ENCODE results near the gene MAFG. TPM values are rescaled to one million over a fixed set of nuclear protein-coding genes. Genes with fewer than 3 reads are reported as not detected.

The MAFG gene
- polyA plus RNA-seq, 1 donor (not counting 4 experiments of a cell fraction or from before 2014, with no cell fraction given), result 8.3 TPM

DNA sequence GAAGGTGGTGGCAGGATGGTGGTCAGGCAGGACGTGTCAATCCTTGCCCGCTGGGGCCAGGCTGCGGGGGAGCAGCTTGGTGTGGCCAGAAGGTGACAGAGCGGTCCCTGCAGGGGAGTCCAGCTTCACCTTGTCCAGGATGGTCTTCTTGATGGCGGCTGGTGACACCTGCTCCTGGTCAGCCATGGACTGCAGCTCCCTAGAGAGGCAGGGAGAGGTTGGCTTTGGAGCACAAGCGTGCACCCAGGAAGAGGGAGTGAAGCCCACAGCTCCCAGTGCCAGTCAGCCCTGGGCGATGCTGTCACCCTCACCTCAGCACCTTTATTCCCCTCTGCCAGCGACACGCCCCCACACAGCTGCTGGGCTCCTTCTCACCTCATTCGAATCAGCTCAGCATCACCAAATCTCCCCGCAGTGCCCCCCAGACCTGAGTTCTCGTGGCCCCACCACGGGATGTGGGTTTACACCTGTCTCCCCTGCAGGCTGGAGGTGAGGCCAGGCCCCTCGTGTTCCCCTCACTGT is 5.7 kb upstream of the MAFG start:
- no peaks in the 10 kb centered on the region for H3K9me1 ChIP-seq (ENCODE audit: control insufficient read depth, extremely low read depth, insufficient read depth, low read length)
- H3K4me3 ChIP-seq (ENCODE audit: control insufficient read depth in 2 of 3, extremely low read depth in 1 of 3, insufficient read depth in 2 of 3, low read depth in 1 of 3, low read length in 3 of 3), result no peak overlapping the region
- H3K27ac ChIP-seq (ENCODE audit: control insufficient read depth, insufficient read depth, low read length), result no peak overlapping the region
- peaks cover 10% of the 10 kb centered on the region for H3K4me1 ChIP-seq (ENCODE audit: control insufficient read depth, extremely low read depth, insufficient read depth, low read length)
- DNase-seq (ENCODE audit: low read depth, low spot score) (no peak), FAIRE-seq (no peak)
- no peaks in the 10 kb centered on the region for H4K20me1 ChIP-seq (ENCODE audit: control insufficient read depth, extremely low read depth, insufficient read depth, low read length)
- H3K36me3 ChIP-seq (ENCODE audit: control insufficient read depth in 2 of 2, extremely low read depth in 1 of 2, insufficient read depth in 2 of 2, low read length in 2 of 2), result peaks cover 0 to 2% of the 10 kb centered on the region in 2 experiments
- H3K9me3 ChIP-seq (ENCODE audit: control insufficient read depth, low read depth, low read length), result no peaks in the 10 kb centered on the region
- H3K9ac ChIP-seq (ENCODE audit: control insufficient read depth, extremely low read depth, insufficient read depth, low read length), result no peak overlapping the region
- TF ChIP-seq, protein P1, sequence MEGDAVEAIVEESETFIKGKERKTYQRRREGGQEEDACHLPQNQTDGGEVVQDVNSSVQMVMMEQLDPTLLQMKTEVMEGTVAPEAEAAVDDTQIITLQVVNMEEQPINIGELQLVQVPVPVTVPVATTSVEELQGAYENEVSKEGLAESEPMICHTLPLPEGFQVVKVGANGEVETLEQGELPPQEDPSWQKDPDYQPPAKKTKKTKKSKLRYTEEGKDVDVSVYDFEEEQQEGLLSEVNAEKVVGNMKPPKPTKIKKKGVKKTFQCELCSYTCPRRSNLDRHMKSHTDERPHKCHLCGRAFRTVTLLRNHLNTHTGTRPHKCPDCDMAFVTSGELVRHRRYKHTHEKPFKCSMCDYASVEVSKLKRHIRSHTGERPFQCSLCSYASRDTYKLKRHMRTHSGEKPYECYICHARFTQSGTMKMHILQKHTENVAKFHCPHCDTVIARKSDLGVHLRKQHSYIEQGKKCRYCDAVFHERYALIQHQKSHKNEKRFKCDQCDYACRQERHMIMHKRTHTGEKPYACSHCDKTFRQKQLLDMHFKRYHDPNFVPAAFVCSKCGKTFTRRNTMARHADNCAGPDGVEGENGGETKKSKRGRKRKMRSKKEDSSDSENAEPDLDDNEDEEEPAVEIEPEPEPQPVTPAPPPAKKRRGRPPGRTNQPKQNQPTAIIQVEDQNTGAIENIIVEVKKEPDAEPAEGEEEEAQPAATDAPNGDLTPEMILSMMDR (optimal IDR thresholded peaks at IDR 0.05 in 1 of 3, IDR thresholded peaks at IDR 0.05 in 1 of 3, conservative IDR thresholded peaks at IDR 0.05 in 1 of 3; ENCODE audit: extremely low read depth in 1 of 3, insufficient read depth in 2 of 3, low read length in 3 of 3), result no peak
- TF ChIP-seq EZH2 (IDR thresholded peaks at IDR 0.05; ENCODE audit: low read length), result no peak
- no peak overlapping the region for H3K4me2 ChIP-seq (ENCODE audit: control insufficient read depth, extremely low read depth, insufficient read depth, low read depth, low read length)
- dilution Hi-C loops (cut with MboI; ENCODE audit: extremely low pct_ligation_motif_present, low sequenced_read_pairs), result no loop called here
- no peaks in the 10 kb centered on the region for H3K27me3 ChIP-seq (ENCODE audit: control insufficient read depth, extremely low read depth, insufficient read depth, low read length)
- H3K79me2 ChIP-seq (ENCODE audit: control insufficient read depth, insufficient read depth, low read length), result no peaks in the 10 kb centered on the region
- H2AFZ ChIP-seq (ENCODE audit: control insufficient read depth, low read length), result no peak overlapping the region

DNA sequence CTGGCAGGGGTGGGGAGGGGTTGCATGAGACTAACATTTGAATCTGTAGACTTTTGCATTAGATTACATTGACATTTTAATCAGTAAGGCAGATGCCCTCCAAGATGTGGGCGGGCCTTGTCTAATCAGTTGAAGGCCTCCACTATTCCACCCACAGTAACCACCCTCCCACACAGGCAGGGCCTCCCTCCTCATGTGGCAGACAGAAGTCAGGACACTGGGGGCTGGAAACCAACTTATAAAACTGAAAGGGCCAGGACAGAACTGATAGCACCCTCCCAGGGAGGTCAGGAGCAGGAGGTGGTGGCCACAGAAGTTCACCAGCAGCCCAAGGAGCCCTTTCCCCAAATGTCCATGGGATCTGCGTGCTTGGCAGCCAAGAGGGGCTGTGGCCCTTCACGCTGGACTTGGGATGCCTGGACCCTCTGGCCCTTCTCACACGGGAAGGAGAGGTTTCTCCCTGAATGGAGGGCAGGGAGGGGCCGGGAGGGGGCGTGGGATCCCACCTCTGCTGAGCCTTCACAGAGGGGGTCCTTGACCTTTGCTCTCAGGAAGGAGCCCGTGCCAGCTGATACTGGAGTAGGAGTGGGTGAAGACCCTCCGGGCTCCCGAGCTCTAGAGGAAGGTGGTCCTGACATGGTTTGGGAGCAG is 4.9 kb upstream of the MAFG start:
- Histone ChIP-seq H3K9me1 (ENCODE audit: control insufficient read depth, extremely low read depth, insufficient read depth, low read length) (no peaks in the 10 kb centered on the region), H2AFZ (ENCODE audit: control insufficient read depth, low read length) (no peak overlapping the region), H3K79me2 (ENCODE audit: control insufficient read depth, insufficient read depth, low read length) (no peaks in the 10 kb centered on the region), H4K20me1 (ENCODE audit: control insufficient read depth, extremely low read depth, insufficient read depth, low read length) (no peaks in the 10 kb centered on the region), H3K9me3 (ENCODE audit: control insufficient read depth, low read depth, low read length) (no peaks in the 10 kb centered on the region), H3K27ac (ENCODE audit: control insufficient read depth, insufficient read depth, low read length) (no peak overlapping the region), H3K4me3 (ENCODE audit: control insufficient read depth in 2 of 3, extremely low read depth in 1 of 3, insufficient read depth in 2 of 3, low read depth in 1 of 3, low read length in 3 of 3) (no peak overlapping the region), H3K27me3 (ENCODE audit: control insufficient read depth, extremely low read depth, insufficient read depth, low read length) (no peaks in the 10 kb centered on the region), H3K4me2 (ENCODE audit: control insufficient read depth, extremely low read depth, insufficient read depth, low read depth, low read length) (no peak overlapping the region), H3K9ac (ENCODE audit: control insufficient read depth, extremely low read depth, insufficient read depth, low read length) (no peak overlapping the region), H3K36me3 (ENCODE audit: control insufficient read depth in 2 of 2, extremely low read depth in 1 of 2, insufficient read depth in 2 of 2, low read length in 2 of 2) (peaks cover 0 to 2% of the 10 kb centered on the region in 2 experiments), H3K4me1 (ENCODE audit: control insufficient read depth, extremely low read depth, insufficient read depth, low read length) (peaks cover 13% of the 10 kb centered on the region)
- FAIRE-seq (no peak), DNase-seq (ENCODE audit: low read depth, low spot score) (no peak)
- dilution Hi-C loops (cut with MboI; ENCODE audit: extremely low pct_ligation_motif_present, low sequenced_read_pairs), result no loop called here
- TF ChIP-seq, protein P1 (optimal IDR thresholded peaks at IDR 0.05 in 1 of 3, IDR thresholded peaks at IDR 0.05 in 1 of 3, conservative IDR thresholded peaks at IDR 0.05 in 1 of 3; ENCODE audit: extremely low read depth in 1 of 3, insufficient read depth in 2 of 3, low read length in 3 of 3), result no peak
- TF ChIP-seq EZH2 (IDR thresholded peaks at IDR 0.05; ENCODE audit: low read length), result no peak
